ENCODE measurements around the gene SKIC8.

The SKIC8 gene

GRCh38 chr15:78341057-78341987 is 41.9 kb upstream of the SKIC8 start:
- no peak for TF ChIP-seq CTCF (IDR thresholded peaks at IDR 0.05; ENCODE audit: extremely low read depth, missing control alignments)
- DNase-seq (ENCODE audit: low spot score) = no peak

- TF ChIP-seq CTCF (IDR thresholded peaks at IDR 0.05; ENCODE audit: extremely low read depth, missing control alignments) = no peak
- no peak for DNase-seq (ENCODE audit: low spot score)
These were observed 41.0 kb upstream of the SKIC8 start, which contains the start of gene CRABP1 for GRCh38 chr15:78340231-78341056. Gene CRABP1 (plus strand): TSS chr15:78340353. CDS start chr15:78340429, 76 bp downstream.

- no peak for DNase-seq (ENCODE audit: low spot score)
- TF ChIP-seq CTCF (IDR thresholded peaks at IDR 0.05; ENCODE audit: extremely low read depth, missing control alignments) = no peak
These were observed 40.1 kb upstream of the SKIC8 start for GRCh38 chr15:78339559-78339958.

GRCh38 chr15:78338781-78339180 is 39.4 kb upstream of the SKIC8 start:
- no peak for DNase-seq (ENCODE audit: low spot score)
- no peak for TF ChIP-seq CTCF (IDR thresholded peaks at IDR 0.05; ENCODE audit: extremely low read depth, missing control alignments)

GRCh38 chr15:78335985-78336384 is 36.6 kb upstream of the SKIC8 start:
- no peak for TF ChIP-seq CTCF (IDR thresholded peaks at IDR 0.05; ENCODE audit: extremely low read depth, missing control alignments)
- no peak for DNase-seq (ENCODE audit: low spot score)

- DNase-seq (ENCODE audit: low spot score) = no peak
- TF ChIP-seq CTCF (IDR thresholded peaks at IDR 0.05; ENCODE audit: extremely low read depth, missing control alignments) = no peak
These were observed 35.4 kb upstream of the SKIC8 start for GRCh38 chr15:78334845-78335244.

- DNase-seq (ENCODE audit: low spot score) = no peak
- TF ChIP-seq CTCF (IDR thresholded peaks at IDR 0.05; ENCODE audit: extremely low read depth, missing control alignments) = no peak
These were observed 30.2 kb upstream of the SKIC8 start for GRCh38 chr15:78329625-78330024.
